Measurements from ENCODE around the gene KIZ.

- TF ChIP-seq, protein P1, sequence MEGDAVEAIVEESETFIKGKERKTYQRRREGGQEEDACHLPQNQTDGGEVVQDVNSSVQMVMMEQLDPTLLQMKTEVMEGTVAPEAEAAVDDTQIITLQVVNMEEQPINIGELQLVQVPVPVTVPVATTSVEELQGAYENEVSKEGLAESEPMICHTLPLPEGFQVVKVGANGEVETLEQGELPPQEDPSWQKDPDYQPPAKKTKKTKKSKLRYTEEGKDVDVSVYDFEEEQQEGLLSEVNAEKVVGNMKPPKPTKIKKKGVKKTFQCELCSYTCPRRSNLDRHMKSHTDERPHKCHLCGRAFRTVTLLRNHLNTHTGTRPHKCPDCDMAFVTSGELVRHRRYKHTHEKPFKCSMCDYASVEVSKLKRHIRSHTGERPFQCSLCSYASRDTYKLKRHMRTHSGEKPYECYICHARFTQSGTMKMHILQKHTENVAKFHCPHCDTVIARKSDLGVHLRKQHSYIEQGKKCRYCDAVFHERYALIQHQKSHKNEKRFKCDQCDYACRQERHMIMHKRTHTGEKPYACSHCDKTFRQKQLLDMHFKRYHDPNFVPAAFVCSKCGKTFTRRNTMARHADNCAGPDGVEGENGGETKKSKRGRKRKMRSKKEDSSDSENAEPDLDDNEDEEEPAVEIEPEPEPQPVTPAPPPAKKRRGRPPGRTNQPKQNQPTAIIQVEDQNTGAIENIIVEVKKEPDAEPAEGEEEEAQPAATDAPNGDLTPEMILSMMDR (IDR thresholded peaks at IDR 0.05 in 4 of 5, conservative IDR thresholded peaks at IDR 0.05 in 1 of 5): no peak
- TF ChIP-seq POLR2A (IDR thresholded peaks at IDR 0.05): no peak
Measured at GRCh38 chr20:21136015-21136732, 10.3 kb downstream of the KIZ start.
